GM12874 (cell line): ENCODE data around the gene MTO1.

Experiments used
- TF ChIP-seq, protein P1 (sequence below): IDR thresholded peaks from 2 replicates; pipeline ENCODE4 v1.5.1; 2011; ENCODE audit warnings: low read depth, mild to moderate bottlenecking, control low read depth, low read length, moderate library complexity; ENCODE audit not compliant: insufficient read depth

MTO1 gene

GRCh38 chr6:73505142-73505541 lies 43.6 kb downstream of the MTO1 start:
- TF ChIP-seq, protein P1, sequence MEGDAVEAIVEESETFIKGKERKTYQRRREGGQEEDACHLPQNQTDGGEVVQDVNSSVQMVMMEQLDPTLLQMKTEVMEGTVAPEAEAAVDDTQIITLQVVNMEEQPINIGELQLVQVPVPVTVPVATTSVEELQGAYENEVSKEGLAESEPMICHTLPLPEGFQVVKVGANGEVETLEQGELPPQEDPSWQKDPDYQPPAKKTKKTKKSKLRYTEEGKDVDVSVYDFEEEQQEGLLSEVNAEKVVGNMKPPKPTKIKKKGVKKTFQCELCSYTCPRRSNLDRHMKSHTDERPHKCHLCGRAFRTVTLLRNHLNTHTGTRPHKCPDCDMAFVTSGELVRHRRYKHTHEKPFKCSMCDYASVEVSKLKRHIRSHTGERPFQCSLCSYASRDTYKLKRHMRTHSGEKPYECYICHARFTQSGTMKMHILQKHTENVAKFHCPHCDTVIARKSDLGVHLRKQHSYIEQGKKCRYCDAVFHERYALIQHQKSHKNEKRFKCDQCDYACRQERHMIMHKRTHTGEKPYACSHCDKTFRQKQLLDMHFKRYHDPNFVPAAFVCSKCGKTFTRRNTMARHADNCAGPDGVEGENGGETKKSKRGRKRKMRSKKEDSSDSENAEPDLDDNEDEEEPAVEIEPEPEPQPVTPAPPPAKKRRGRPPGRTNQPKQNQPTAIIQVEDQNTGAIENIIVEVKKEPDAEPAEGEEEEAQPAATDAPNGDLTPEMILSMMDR = no peak

DNA sequence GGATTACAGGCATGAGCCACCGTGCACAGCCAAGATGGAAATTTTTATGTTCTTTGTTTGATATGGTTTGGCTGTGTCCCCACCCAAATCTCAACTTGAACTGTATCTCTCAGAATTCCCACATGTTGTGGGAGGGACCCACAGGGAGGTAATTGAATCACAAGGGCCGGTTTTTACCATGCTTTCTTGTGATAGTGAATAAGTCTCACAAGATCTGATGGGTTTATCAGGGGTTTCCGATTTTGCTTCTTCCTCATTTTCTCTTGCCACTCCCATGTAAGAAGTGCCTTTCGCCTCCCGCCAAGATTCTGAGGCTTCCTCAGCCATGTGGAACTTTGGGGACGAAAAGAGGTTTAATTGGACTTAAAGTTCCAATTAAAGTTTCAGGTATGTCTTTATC lies 44.7 kb downstream of the MTO1 start:
- TF ChIP-seq, protein P1 = no peak

GRCh38 chr6:73508776-73509175 lies 47.2 kb downstream of the MTO1 start:
- TF ChIP-seq, protein P1 = no peak

DNA sequence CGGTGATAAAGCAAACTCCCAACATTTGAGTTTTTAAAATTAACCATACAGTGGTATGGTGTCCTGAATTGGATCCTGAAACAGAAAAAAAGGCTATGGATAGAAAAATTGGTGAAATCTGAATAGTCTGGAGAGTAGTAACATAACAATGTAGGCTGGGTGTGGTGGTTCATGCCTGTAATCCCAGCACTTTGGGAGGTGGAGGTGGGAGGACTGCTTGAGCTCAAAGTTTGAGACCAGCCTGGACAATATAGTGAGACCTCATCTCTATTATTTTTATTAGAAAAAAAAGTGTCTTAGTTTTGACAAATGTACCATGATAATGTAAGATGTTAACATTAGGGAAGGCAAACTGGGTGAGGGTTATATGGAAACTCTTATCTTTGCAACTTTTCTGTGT lies 48.3 kb downstream of the MTO1 start:
- TF ChIP-seq, protein P1 = no peak

GRCh38 chr6:73511796-73512195 lies 50.3 kb downstream of the MTO1 start:
- TF ChIP-seq, protein P1 = no peak

DNA sequence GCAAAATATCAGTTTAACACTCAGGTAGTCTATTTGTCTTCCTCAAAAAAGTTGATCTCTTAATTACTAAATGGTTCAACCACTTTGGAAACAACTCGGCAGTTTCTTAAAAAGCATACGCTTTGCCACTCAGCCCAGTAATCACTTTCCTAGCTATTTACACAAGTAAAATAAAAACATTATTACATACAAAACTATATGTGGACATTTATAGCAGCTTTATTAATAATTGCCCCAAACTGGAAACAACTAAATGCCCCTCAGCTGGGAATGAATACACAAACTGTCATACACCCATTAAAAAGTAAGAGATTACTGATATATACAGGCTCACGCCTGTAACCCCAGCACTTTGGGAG lies 51.9 kb downstream of the MTO1 start:
- TF ChIP-seq, protein P1 = no peak

DNA sequence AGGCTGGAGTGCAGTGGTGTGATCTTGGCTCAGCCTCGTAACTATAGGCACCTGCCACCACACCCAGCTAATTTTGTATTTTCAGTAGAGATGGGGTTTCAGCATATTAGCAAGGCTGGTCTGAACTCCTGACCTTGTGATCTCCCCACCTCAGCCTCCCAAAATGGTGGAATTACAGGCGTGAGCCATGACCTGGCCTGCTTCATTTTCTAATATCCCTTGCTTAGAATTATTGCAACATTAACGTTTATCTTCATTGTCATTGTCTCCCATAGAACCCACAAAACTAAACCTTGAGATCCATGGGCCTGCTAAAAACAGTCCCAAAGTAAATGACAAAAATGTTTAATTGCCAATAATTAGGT lies 53.2 kb downstream of the MTO1 start:
- TF ChIP-seq, protein P1 = no peak

DNA sequence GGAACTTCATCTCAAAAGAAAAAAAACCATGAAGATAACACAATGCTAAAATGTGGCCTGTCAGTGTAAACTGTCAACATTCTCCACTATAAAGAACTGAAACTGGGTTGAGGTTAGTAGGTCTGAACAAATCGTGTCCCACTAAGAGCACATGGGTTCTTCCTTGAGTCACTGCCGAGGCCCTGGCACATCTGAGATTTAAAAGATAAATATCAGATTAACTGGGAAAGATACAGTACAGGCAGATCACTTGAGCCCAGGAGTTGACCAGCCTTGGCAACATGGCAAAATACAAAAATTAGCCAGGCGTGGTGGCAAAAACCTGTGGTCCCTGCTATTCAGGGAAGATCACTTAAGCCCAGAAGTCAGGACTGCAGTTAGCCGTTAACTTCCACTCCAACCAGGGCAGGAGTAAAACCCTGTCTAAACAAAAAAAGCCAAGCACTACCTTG lies 53.7 kb downstream of the MTO1 start:
- TF ChIP-seq, protein P1 = no peak
